Measurements from ENCODE around the gene IL25.
"Not testable (repeated sequence)": the region's sequence is repeated elsewhere in the genome, so short reads cannot be mapped to it uniquely, and the experiment has no call there.

The IL25 gene

DNA sequence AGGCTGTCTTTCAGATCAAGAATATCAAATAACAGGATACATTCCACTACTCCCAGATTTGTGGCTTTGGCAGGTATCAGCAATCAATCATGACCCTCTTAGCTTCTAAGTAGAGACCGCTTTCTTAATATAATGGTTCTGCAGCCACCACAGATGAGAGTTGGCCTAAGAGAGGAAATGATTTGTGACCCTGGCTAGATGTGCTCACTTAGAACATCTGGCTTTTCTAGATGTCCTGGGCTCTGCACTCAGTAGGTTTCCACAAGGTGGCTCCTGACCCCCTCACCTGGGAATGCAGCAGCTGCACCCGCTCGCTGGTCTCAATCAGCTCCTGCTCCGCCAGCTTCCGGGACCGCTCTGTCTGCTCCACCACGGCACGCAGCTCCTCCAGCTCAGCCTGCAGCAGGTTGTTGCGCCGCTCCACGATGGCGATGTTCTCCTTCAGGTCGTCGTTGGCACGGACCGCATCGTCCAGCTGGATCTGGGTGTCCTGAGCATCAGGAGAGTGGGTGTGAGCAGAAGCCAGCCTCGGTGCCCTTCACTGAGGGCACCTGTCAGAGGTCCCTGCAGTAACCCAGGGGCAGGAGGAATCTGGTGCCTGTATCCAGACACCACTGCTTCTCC lies 13.1 kb downstream of the IL25 start:
- Histone ChIP-seq H3K36me3 (ENCODE audit: insufficient read depth, low read length) (no peaks in the 10 kb centered on the region), H3K9ac (ENCODE audit: low read length) (no peak overlapping the region), H3K27me3 (ENCODE audit: control insufficient read depth in 1 of 2, insufficient read depth in 2 of 2, low read length in 2 of 2) (no peaks in the 10 kb centered on the region), H3K4me1 (ENCODE audit: insufficient read depth, low read length) (no peaks in the 10 kb centered on the region), H3K4me3 (ENCODE audit: low read depth in 1 of 2, low read length in 2 of 2) (no peak overlapping the region), H3K27ac (ENCODE audit: low read depth, low read length) (no peak overlapping the region), H3K9me3 (ENCODE audit: low read length) (no peaks in the 10 kb centered on the region)

DNA sequence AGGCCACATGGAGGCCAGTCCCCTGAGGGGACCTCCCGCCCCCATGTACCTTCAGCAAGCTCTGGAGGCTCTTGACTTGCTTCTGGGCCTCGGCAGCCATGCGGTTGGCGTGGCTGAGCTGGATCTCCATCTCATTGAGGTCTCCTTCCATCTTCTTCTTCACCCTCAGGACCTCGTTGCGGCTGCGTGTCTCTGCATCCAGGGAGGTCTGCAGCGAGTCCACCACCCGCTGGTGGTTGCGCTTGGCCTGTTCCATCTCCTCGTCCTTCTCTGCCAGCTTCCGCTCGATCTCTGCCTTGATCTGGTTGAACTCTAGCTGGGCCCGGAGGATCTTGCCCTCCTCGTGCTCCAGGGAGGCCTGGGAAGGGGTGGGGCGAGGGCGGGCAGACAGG lies 13.7 kb downstream of the IL25 start:
- not testable (repeated sequence) for H3K36me3 ChIP-seq (ENCODE audit: insufficient read depth, low read length); H3K4me1 ChIP-seq (ENCODE audit: insufficient read depth, low read length); H3K9me3 ChIP-seq (ENCODE audit: low read length); H3K4me3 ChIP-seq (ENCODE audit: low read depth in 1 of 2, low read length in 2 of 2); H3K9ac ChIP-seq (ENCODE audit: low read length); H3K27me3 ChIP-seq (ENCODE audit: control insufficient read depth in 1 of 2, insufficient read depth in 2 of 2, low read length in 2 of 2); H3K27ac ChIP-seq (ENCODE audit: low read depth, low read length)

DNA sequence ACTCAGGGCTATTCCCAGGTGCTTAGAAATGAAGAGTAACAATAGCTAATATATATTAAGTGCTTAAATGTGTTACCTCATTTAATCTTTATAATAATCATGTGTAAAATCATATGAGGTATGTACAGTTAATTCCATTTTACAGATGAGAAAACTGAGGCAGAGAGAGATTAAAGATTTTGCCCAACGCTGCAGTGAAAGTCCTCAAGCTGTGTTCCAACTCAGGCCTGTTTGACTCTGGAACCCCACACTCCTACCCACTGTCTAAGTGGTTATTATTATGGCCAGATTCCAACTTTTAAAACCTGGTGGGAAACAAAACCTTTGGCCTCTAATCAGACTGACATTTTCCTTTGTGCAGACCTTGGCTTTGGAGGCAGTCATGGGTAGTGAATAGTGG lies 14.4 kb downstream of the IL25 start:
- H3K36me3 ChIP-seq (ENCODE audit: insufficient read depth, low read length): no peaks in the 10 kb centered on the region
- no peaks in the 10 kb centered on the region for H3K9me3 ChIP-seq (ENCODE audit: low read length)
- H3K27me3 ChIP-seq (ENCODE audit: control insufficient read depth in 1 of 2, insufficient read depth in 2 of 2, low read length in 2 of 2): no peaks in the 10 kb centered on the region
- no peak overlapping the region for H3K4me3 ChIP-seq (ENCODE audit: low read depth in 1 of 2, low read length in 2 of 2)
- H3K27ac ChIP-seq (ENCODE audit: low read depth, low read length): no peak overlapping the region
- H3K4me1 ChIP-seq (ENCODE audit: insufficient read depth, low read length): no peaks in the 10 kb centered on the region
- H3K9ac ChIP-seq (ENCODE audit: low read length): no peak overlapping the region

DNA sequence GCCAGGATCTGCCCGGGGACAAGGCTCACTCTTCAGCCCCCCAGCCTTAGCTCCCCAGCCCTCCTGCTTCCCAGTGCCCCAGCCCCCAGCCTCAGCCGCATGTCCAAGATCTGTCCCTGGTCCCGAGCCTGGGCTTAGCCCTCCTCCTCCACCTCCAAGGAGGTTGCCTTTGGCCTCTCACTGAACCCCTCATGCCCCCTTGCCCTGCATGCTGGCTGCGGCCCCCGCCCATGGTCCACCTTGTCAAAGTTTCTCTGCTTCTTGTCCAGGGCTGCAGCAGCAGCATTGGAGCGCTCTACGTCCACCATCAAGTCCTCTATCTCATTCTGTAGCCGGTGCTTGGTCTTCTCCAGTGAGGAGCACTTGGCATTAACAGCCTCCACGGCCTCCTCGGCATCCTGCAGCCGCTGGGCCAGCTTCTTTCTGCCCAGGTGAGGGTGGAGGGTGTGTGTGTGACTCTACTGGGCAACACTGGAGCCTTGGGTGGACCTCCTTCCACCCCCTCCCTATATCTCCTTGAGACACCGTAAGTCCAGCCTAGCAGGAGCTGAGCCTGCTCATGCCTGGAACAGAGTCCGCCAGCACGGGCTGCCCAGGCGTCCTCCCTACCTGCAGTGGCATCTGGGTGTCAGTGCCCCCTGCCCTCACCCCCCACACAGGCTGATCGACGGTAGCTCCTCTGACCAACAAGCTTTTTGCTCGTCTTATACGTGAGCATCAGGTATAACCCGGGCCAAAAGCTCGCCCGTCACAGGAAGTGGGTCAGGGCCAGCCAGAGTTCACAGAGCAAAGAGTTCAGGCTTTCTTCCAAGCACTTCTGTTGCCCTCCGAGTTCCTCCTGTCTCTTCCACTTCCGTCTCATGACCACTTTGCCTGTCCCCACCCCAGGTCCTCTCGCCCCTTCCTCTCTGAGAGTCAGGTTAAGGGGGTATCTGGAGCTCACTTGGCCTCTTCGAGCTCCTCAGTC lies 15.6 kb downstream of the IL25 start:
- Histone ChIP-seq H3K4me3 (ENCODE audit: low read depth in 1 of 2, low read length in 2 of 2) (no peak overlapping the region), H3K36me3 (ENCODE audit: insufficient read depth, low read length) (no peaks in the 10 kb centered on the region), H3K27me3 (ENCODE audit: control insufficient read depth in 1 of 2, insufficient read depth in 2 of 2, low read length in 2 of 2) (no peaks in the 10 kb centered on the region), H3K4me1 (ENCODE audit: insufficient read depth, low read length) (no peaks in the 10 kb centered on the region), H3K27ac (ENCODE audit: low read depth, low read length) (no peak overlapping the region), H3K9me3 (ENCODE audit: low read length) (no peaks in the 10 kb centered on the region), H3K9ac (ENCODE audit: low read length) (no peak overlapping the region)

DNA sequence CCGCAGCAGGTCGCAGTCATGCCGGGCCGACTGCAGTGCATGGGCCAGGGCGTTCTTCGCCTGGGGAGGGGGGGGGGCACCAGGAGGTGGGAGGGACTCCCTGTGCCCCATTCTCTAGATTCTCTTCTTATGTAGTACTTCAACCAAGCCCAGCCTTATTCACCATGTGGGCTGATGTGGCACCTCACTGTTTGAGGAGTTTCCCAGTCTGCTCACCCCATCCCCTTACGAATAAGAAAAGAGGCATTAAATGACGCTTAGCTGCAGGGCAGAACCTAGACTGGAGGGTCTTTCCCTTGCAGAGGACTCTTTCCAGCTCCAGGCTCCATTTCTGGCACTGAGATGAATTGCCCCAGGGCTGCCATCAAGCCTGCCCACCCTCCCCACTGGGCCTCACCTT lies 16.4 kb downstream of the IL25 start:
- no peaks in the 10 kb centered on the region for H3K27me3 ChIP-seq (ENCODE audit: control insufficient read depth in 1 of 2, insufficient read depth in 2 of 2, low read length in 2 of 2)
- H3K9me3 ChIP-seq (ENCODE audit: low read length): no peaks in the 10 kb centered on the region
- H3K4me3 ChIP-seq (ENCODE audit: low read depth in 1 of 2, low read length in 2 of 2): no peak overlapping the region
- no peak overlapping the region for H3K27ac ChIP-seq (ENCODE audit: low read depth, low read length)
- H3K4me1 ChIP-seq (ENCODE audit: insufficient read depth, low read length): no peaks in the 10 kb centered on the region
- no peaks in the 10 kb centered on the region for H3K36me3 ChIP-seq (ENCODE audit: insufficient read depth, low read length)
- H3K9ac ChIP-seq (ENCODE audit: low read length): no peak overlapping the region

DNA sequence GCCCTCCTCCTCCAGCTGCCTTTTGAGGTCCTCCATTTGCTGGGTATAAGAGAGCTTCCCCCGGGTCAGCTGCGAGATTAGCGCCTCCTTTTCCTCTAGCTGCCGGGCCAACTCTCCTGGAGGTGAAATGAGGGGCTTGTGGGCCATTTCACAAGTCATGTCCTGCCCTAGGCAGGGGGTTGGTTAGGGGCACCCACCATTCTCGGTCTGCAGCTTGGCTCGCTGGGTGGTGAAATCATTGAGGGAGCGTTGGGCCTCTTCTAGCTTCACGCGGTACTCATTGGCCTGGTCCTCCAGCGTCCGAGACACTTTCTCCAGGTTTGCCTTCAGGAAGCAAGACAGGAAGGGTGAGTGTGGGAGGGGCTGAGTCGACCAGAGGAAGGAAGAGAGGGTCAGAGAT lies 16.8 kb downstream of the IL25 start:
- Histone ChIP-seq H3K4me3 (ENCODE audit: low read depth in 1 of 2, low read length in 2 of 2) (no peak overlapping the region), H3K9ac (ENCODE audit: low read length) (no peak overlapping the region), H3K27ac (ENCODE audit: low read depth, low read length) (no peak overlapping the region), H3K27me3 (ENCODE audit: control insufficient read depth in 1 of 2, insufficient read depth in 2 of 2, low read length in 2 of 2) (no peaks in the 10 kb centered on the region), H3K36me3 (ENCODE audit: insufficient read depth, low read length) (no peaks in the 10 kb centered on the region), H3K4me1 (ENCODE audit: insufficient read depth, low read length) (no peaks in the 10 kb centered on the region), H3K9me3 (ENCODE audit: low read length) (no peaks in the 10 kb centered on the region)

DNA sequence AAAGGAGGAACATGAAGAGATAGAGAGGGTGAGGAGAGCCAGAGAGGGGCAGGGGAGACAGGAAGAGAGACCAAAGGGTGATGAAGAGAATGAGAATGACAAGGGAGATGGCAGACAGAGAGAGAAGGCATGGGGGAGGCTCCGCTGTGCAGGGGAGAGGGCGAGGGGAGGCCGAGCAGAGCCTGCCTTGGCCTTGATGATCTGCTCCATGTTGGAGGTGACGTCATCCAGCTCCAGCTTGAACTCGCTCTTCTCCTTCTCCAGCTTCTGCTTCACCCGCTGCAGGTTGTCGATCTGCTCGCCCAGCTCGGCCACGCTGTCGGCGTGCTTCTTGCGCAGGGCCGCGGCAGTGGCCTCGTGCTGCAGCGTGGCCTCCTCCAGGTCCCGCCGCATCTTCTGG lies 17.3 kb downstream of the IL25 start:
- not testable (repeated sequence) for H3K9me3 ChIP-seq (ENCODE audit: low read length); H3K9ac ChIP-seq (ENCODE audit: low read length); H3K4me1 ChIP-seq (ENCODE audit: insufficient read depth, low read length); H3K4me3 ChIP-seq (ENCODE audit: low read depth in 1 of 2, low read length in 2 of 2); H3K27ac ChIP-seq (ENCODE audit: low read depth, low read length); H3K27me3 ChIP-seq (ENCODE audit: control insufficient read depth in 1 of 2, insufficient read depth in 2 of 2, low read length in 2 of 2); H3K36me3 ChIP-seq (ENCODE audit: insufficient read depth, low read length)

DNA sequence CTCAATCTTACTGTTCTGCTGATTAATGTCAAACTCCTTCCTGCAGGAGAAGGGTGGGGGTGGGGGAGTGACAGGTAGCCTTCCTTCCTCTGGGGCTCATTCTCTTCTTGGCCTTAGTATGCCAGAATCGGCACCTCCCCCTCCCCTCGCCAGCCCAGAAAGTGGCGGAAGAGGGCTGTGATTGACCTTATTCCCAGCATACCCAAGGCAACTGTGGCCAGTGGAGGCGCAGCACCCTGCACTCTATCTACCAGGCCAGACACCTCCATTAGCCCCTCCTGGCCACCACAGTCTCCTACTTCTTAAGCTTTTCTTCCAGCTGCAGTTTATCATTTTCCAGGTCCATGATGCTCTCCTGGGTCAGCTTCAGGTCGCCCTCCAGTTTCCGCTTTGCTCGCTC lies 20.0 kb downstream of the IL25 start:
- Histone ChIP-seq H3K4me3 (ENCODE audit: low read depth in 1 of 2, low read length in 2 of 2) (no peak overlapping the region), H3K4me1 (ENCODE audit: insufficient read depth, low read length) (no peaks in the 10 kb centered on the region), H3K27me3 (ENCODE audit: control insufficient read depth in 1 of 2, insufficient read depth in 2 of 2, low read length in 2 of 2) (no peaks in the 10 kb centered on the region), H3K9ac (ENCODE audit: low read length) (no peak overlapping the region), H3K9me3 (ENCODE audit: low read length) (no peaks in the 10 kb centered on the region), H3K36me3 (ENCODE audit: insufficient read depth, low read length) (no peaks in the 10 kb centered on the region), H3K27ac (ENCODE audit: low read depth, low read length) (no peak overlapping the region)

DNA sequence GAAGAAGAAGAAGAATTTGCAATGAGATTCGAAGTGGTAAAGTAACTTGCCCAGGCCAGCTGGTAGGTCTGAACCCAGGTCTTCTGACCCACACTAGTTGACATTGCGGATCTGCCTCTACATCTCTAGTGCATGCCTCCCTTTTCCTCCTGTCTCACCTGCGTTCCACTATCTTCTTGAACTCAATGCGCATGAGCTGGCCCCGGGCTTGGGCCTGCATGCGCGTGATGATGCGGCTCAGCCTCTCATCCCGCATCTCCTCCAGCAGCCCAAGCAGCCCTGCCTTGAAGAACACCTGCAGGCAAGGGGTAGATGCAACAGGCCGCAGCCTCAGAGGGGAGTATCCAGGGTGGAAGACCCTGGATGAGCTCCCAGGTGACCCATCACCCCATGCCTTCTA lies 23.5 kb downstream of the IL25 start:
- H3K9me3 ChIP-seq (ENCODE audit: low read length): no peaks in the 10 kb centered on the region
- no peaks in the 10 kb centered on the region for H3K36me3 ChIP-seq (ENCODE audit: insufficient read depth, low read length)
- no peaks in the 10 kb centered on the region for H3K27me3 ChIP-seq (ENCODE audit: control insufficient read depth in 1 of 2, insufficient read depth in 2 of 2, low read length in 2 of 2)
- no peak overlapping the region for H3K4me3 ChIP-seq (ENCODE audit: low read depth in 1 of 2, low read length in 2 of 2)
- H3K27ac ChIP-seq (ENCODE audit: low read depth, low read length): no peak overlapping the region
- H3K9ac ChIP-seq (ENCODE audit: low read length): no peak overlapping the region
- H3K4me1 ChIP-seq (ENCODE audit: insufficient read depth, low read length): no peaks in the 10 kb centered on the region

DNA sequence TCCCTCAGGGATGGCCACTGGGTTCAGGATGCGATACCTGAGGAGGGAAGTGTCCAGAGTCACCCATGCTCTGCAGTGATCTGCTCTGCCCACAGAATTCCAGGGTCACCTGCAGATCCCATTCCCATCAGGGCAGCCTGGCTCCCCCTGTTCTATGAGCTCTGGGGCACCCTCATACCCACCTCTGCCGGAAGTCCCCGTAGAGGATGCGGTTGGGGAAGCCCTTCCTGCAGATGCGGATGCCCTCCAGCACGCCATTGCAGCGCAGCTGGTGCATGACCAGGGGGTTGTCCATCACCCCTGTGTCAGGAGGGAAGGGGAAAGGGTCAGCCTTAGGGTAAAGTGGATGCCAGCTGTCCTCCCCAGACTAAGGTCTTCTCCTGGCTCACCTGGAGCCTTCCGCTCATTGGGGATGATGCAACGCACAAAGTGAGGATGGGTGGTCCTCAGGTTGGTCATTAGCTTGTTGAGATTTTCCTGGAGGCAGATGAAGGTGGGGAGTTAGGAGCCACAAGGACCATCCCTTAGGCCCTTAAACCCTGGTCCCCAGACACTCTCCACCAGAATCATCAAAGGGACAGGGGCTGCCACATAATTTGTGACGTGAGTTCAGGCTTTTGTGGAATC lies 24.3 kb downstream of the IL25 start:
- H3K27me3 ChIP-seq (ENCODE audit: control insufficient read depth in 1 of 2, insufficient read depth in 2 of 2, low read length in 2 of 2): no peaks in the 10 kb centered on the region
- H3K4me1 ChIP-seq (ENCODE audit: insufficient read depth, low read length): no peaks in the 10 kb centered on the region
- no peak overlapping the region for H3K4me3 ChIP-seq (ENCODE audit: low read depth in 1 of 2, low read length in 2 of 2)
- H3K36me3 ChIP-seq (ENCODE audit: insufficient read depth, low read length): no peaks in the 10 kb centered on the region
- no peaks in the 10 kb centered on the region for H3K9me3 ChIP-seq (ENCODE audit: low read length)
- H3K27ac ChIP-seq (ENCODE audit: low read depth, low read length): no peak overlapping the region
- H3K9ac ChIP-seq (ENCODE audit: low read length): no peak overlapping the region

DNA sequence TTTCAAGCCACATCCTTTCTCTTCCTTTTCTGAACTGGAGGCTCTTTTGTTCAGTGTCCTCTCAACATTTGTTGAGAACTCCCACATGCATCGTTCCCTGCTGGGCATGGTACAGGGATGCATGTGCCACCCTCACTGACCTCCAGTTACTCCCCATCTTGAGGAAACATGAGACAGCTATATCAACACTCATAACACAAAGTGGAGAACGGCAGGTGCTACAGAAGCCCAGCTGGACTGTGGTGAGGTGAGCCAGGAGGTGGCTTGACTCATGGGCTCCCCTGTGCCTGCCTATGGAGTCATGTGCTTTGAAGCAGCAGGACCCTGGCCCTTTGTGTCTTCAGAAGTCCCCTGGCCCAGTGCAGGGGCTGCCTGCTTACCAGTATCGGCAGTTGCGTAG lies 25.7 kb downstream of the IL25 start:
- Histone ChIP-seq H3K4me1 (ENCODE audit: insufficient read depth, low read length) (no peaks in the 10 kb centered on the region), H3K27me3 (ENCODE audit: control insufficient read depth in 1 of 2, insufficient read depth in 2 of 2, low read length in 2 of 2) (no peaks in the 10 kb centered on the region), H3K4me3 (ENCODE audit: low read depth in 1 of 2, low read length in 2 of 2) (no peak overlapping the region), H3K9me3 (ENCODE audit: low read length) (no peaks in the 10 kb centered on the region), H3K27ac (ENCODE audit: low read depth, low read length) (no peak overlapping the region), H3K9ac (ENCODE audit: low read length) (no peak overlapping the region), H3K36me3 (ENCODE audit: insufficient read depth, low read length) (no peaks in the 10 kb centered on the region)

Data from muscle layer of colon (tissue), 2 donors.